Pancreas (tissue), 10 donors: ENCODE results near the gene EHD2. TPM values are rescaled to one million over a fixed set of nuclear protein-coding genes. Genes with fewer than 3 reads are reported as not detected.

Experiments
- ATAC-seq, 4 donors: fragments of 200-7000 bp; cut with Tn5 transposase; one replicate each; pipeline versions ENCODE4 v1.8.0 to v1.9.1; 2020; ENCODE audit warnings: mild to moderate bottlenecking in 4 of 4, moderate library complexity in 4 of 4
- DNase-seq, 6 donors: peaks; one replicate each; pipeline ENCODE4 v3.0.0-alpha.2; 2020
- FAIRE-seq: peaks from 2 replicates; lab custom pipeline; 2012; peaks lifted over from hg19 to GRCh38; lab: Jason Lieb, UNC
- H3K27ac ChIP-seq, 4 donors: fragments of 200-600 bp; sonication (generic); 1 replicate in 3 of 4; 2 replicates in 1 of 4; pipeline versions ENCODE4 v1.5.0 to v1.8.0; 2020
- H3K27me3 ChIP-seq, 4 donors: fragments of 200-600 bp; one replicate each; pipeline ENCODE4 v1.8.0; 2021
- H3K36me3 ChIP-seq, 3 donors: fragments of 200-600 bp; sonication (generic) in 1 of 3; one replicate each; pipeline versions ENCODE4 v1.5.0 to v1.8.0; 2020 to 2021
- H3K4me1 ChIP-seq, 3 donors: fragments of 200-600 bp; one replicate each; pipeline ENCODE4 v1.8.0; 2021
- H3K4me3 ChIP-seq, 4 donors: fragments of 200-600 bp; sonication (generic) in 2 of 4; one replicate each; pipeline versions ENCODE4 v1.5.0 to v1.8.0; 2020 to 2021
- H3K9me3 ChIP-seq, 4 donors: fragments of 200-600 bp; one replicate each; pipeline ENCODE4 v1.8.0; 2021
- WGBS, 2 donors: extraction: QIAGEN DNeasy Blood & Tissue Kit; methylation state at CpG; one replicate each; pipeline ENCODE4 v1.1.7; 2013; 5-methylcytosine and 5-hydroxymethylcytosine counted together
- intact Hi-C, 3 donors: fragments of 100-400 bp; cut with DNase I; formaldehyde crosslinking; loops; one replicate each; pipeline versions ENCODE4 v1.11.1 to v1.14.2; 2022
- polyA plus RNA-seq, 2 donors: library from polyadenylated mRNA; stranded (reverse); fragments of 200-250 nt; gene quantifications; one replicate each; pipeline ENCODE4 v1.2.3, GENCODE V29; 2013
- total RNA-seq, 6 donors: library from RNA; stranded (reverse); fragmentation: NEBNext Ultra II Directional in 4 of 6; extraction: Animal tissue kit (Norgen Biotek cat#: 25700) in 4 of 6; gene quantifications; one replicate each; pipeline versions ENCODE4 v1.2.1 to v1.2.4, GENCODE V29; 2021 to 2023
- TF ChIP-seq, protein P1 (sequence below), 4 donors: fragments of 200-600 bp; sonication (generic) in 3 of 4; IDR thresholded peaks; one replicate each; pipeline versions ENCODE4 v1.5.0 to v1.8.0; 2021; ENCODE audit warnings: antibody characterized with exemption in 4 of 4
- donor health status: healthy with polysubstance abuse.
- donor health status: DM: no; HTN: no; CAD: no; lungs with moderate emphysema.
- donor health status: DM: no; HTN: no; CAD: no.
- donor health status: control.
- donor health status: control.
- donor health status: Bipolar disorder and iron deficiency.
- donor health status: DM: yes; HTN: yes; CAD: no.
- donor health status: DM: no; HTN: no; CAD: no.
- donor health status: DM: no; HTN: no; CAD: no.
- donor health status: DM: yes; HTN: yes; CAD: no.

The EHD2 gene
- total and polyA plus RNA-seq, 8 donors = 13.4 to 28.3 (median 19.6) TPM

DNA sequence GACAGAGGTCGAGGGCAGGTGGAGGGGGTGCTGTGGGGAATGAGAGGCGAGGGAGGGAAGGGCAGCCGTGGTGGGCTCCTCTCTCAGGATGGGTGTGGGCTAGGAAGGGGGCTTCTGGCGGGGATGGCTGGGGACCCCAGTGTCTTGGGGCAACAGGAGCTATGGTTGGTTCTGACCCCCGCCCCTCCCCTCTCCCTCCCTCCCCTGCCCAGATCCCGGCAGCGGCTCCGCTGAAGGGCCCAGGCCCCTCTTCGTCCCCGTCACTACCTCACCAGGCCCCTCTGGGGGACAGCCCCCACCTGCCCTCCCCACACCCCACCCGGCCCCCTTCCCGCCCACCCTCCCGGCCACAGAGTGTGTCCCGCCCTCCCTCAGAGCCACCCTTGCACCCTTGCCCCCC is 19.3 kb upstream of the EHD2 start:
- Histone ChIP-seq H3K36me3 (no peaks in the 10 kb centered on the region), H3K4me1 (no peaks in the 10 kb centered on the region), H3K9me3 (no peaks in the 10 kb centered on the region), H3K27ac (no peak overlapping the region), H3K4me3 (no peak overlapping the region), H3K27me3 (no peaks in the 10 kb centered on the region)
- FAIRE-seq (no peak), ATAC-seq (no peak), DNase-seq (no peak)
- intact Hi-C loops = loop anchor here in 2 of 3 donors (10.0 kb wide), 2 partner anchors 249 to 399 kb away; no protein-coding TSS in a partner anchor
- WGBS, 2 donors = 85 to 89% methylated on average over 5 to 14 of the region's 14 CpGs
- TF ChIP-seq, protein P1, sequence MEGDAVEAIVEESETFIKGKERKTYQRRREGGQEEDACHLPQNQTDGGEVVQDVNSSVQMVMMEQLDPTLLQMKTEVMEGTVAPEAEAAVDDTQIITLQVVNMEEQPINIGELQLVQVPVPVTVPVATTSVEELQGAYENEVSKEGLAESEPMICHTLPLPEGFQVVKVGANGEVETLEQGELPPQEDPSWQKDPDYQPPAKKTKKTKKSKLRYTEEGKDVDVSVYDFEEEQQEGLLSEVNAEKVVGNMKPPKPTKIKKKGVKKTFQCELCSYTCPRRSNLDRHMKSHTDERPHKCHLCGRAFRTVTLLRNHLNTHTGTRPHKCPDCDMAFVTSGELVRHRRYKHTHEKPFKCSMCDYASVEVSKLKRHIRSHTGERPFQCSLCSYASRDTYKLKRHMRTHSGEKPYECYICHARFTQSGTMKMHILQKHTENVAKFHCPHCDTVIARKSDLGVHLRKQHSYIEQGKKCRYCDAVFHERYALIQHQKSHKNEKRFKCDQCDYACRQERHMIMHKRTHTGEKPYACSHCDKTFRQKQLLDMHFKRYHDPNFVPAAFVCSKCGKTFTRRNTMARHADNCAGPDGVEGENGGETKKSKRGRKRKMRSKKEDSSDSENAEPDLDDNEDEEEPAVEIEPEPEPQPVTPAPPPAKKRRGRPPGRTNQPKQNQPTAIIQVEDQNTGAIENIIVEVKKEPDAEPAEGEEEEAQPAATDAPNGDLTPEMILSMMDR (IDR thresholded peaks at IDR 0.05) = no peak

DNA sequence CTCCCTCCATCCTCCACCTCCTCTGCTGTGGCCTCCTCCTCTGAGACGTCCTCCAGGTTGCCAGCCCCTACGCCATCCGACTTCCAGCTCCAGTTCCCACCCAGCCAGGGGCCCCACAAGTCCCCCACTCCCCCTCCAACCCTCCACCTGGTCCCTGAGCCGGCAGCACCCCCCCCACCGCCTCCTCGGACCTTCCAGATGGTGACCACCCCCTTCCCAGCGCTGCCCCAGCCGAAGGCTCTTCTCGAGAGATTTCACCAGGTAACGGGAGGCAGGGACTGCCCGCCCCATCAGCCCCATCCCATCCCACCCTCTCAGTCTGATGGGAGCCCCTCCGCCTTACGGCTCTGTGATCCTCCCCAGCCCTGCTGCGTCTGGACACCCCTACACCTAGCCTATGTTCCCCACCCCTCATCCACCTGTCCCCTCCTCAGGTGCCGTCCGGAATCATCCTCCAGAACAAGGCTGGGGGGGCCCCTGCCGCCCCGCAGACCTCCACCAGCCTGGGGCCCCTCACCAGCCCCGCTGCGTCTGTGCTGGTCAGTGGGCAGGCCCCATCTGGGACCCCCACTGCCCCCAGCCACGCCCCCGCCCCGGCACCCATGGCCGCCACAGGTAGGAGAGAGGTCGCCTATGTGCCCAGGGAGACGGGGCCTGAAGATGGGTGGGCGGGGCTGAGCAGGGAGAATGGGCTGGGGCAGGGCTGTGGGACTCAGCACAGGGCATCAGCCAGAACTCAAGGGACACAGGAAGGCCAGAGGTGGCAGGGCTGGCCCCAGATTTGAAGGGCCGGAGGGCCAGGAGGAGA is 18.6 kb upstream of the EHD2 start:
- Histone ChIP-seq H3K27ac (no peak overlapping the region), H3K9me3 (no peaks in the 10 kb centered on the region), H3K4me3 (no peak overlapping the region), H3K4me1 (no peaks in the 10 kb centered on the region), H3K36me3 (no peaks in the 10 kb centered on the region), H3K27me3 (no peaks in the 10 kb centered on the region)
- intact Hi-C loops = loop anchor here (5.0 to 10.0 kb wide), 5 partner anchors 172 to 400 kb away; partner anchors contain the start of gene NAPA (in 1 of the 3)
- ATAC-seq = no peak
- no peak for DNase-seq
- TF ChIP-seq, protein P1 (IDR thresholded peaks at IDR 0.05) = no peak
- FAIRE-seq = no peak
- 89 to 92% methylated on average over 28 of the region's 28 CpGs for WGBS, 2 donors

DNA sequence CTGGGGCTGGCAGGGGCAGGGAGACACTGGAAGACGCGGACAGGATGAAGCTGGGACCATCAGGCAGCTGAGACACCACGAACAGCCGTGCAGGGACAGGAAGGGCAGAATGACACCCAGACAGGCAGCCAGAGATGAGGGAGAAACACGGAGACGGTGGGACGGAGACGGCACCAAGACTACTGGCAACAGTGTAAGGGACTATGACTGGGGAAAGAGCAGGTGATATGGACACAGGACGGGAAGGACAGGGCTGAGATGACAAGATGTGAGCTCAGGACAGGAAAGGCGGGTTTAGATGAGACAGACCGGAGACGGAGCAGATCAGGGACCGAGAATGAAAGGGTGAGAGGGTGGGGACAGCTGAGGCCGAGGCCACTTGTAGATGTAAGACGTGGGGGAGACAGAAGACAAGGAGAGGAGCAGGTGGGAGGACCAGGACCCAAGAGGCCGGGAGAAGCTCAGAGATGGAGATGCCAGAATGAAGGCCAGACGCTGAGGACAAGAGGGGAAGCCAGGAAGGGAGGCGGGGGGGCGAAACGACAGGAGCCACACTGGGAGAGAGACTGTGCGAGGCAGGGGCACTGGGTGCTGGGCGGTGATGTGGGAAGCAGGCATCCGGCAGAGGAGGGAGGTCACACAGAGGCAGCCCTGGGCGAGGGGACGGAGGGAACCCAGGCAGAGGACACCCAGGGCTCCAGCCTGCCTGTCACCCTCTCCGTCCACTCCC is 17.5 kb upstream of the EHD2 start:
- H3K4me3 ChIP-seq = no peak overlapping the region
- H3K36me3 ChIP-seq = peaks cover 0 to 4% (median 2%) of the 10 kb centered on the region in 3 donors
- TF ChIP-seq, protein P1 (IDR thresholded peaks at IDR 0.05) = no peak
- WGBS, 2 donors = 90 to 92% methylated on average over 26 of the region's 26 CpGs
- intact Hi-C loops = loop anchor here (5.0 to 10.0 kb wide), 5 partner anchors 173 to 401 kb away; partner anchors contain the start of gene NAPA (in 1 of the 3)
- H3K9me3 ChIP-seq = no peaks in the 10 kb centered on the region
- H3K27me3 ChIP-seq = no peaks in the 10 kb centered on the region
- DNase-seq (no peak), ATAC-seq (no peak), FAIRE-seq (no peak)
- H3K4me1 ChIP-seq = no peaks in the 10 kb centered on the region
- H3K27ac ChIP-seq = no peak overlapping the region

- DNase-seq (no peak), ATAC-seq (no peak), FAIRE-seq (no peak)
- H3K9me3 ChIP-seq = no peaks in the 10 kb centered on the region
- peaks cover 0 to 10% (median 4%) of the 10 kb centered on the region in 3 donors for H3K36me3 ChIP-seq
- H3K27me3 ChIP-seq = no peaks in the 10 kb centered on the region
- no peaks in the 10 kb centered on the region for H3K4me1 ChIP-seq
- TF ChIP-seq, protein P1 (IDR thresholded peaks at IDR 0.05) = no peak
- intact Hi-C loops = loop anchor here (5.0 to 10.0 kb wide), 5 partner anchors 174 to 402 kb away; partner anchors contain the start of gene NAPA (in 1 of the 3)
- H3K4me3 ChIP-seq = no peak overlapping the region
- 94 to 95% methylated on average over 5 to 8 of the region's 8 CpGs for WGBS, 2 donors
- H3K27ac ChIP-seq = no peak overlapping the region
Measured at GRCh38 chr19:47696635-47697034, 16.6 kb upstream of the EHD2 start.
